Measurements from ENCODE around the gene HP.
"Not testable (repeated sequence)": the region's sequence is repeated elsewhere in the genome, so short reads cannot be mapped to it uniquely, and the experiment has no call there.

The HP gene

GRCh38 chr16:72054254-72054847 lies at the start of gene HP:
HP (plus strand) TSS chr16:72054505; CDS start chr16:72054653, 148 bp downstream.
- DNase-seq, result not testable (repeated sequence)

GRCh38 chr16:72008065-72008423 lies 46.3 kb upstream of the HP start:
- DNase-seq, result not testable (repeated sequence)

- DNase-seq, result peak; percentile 86
Observed at GRCh38 chr16:72008424-72009216, 45.7 kb upstream of the HP start, which contains the start of gene DHODH. DHODH (plus strand) TSS chr16:72008744; CDS start chr16:72008765, 21 bp downstream.

GRCh38 chr16:72009779-72010178 lies 44.5 kb upstream of the HP start:
- no peak for DNase-seq

- DNase-seq, result no peak
Observed at GRCh38 chr16:72012607-72013006, 41.7 kb upstream of the HP start.

- no peak for DNase-seq
Observed at GRCh38 chr16:72013389-72013788, 40.9 kb upstream of the HP start.

- DNase-seq, result no peak
Observed at GRCh38 chr16:72013888-72014581, 40.3 kb upstream of the HP start.

GRCh38 chr16:72014675-72015074 lies 39.6 kb upstream of the HP start:
- DNase-seq, result no peak

- DNase-seq, result no peak
Observed at GRCh38 chr16:72015124-72015523, 39.2 kb upstream of the HP start.

GRCh38 chr16:72018470-72018869 lies 35.8 kb upstream of the HP start:
- no peak for DNase-seq

GRCh38 chr16:72021043-72021442 lies 33.3 kb upstream of the HP start:
- no peak for DNase-seq

GRCh38 chr16:72022127-72022526 lies 32.2 kb upstream of the HP start:
- no peak for DNase-seq

GRCh38 chr16:72023962-72024361 lies 30.3 kb upstream of the HP start:
- no peak for DNase-seq

- DNase-seq, result no peak
Observed at GRCh38 chr16:72024862-72025382, 29.4 kb upstream of the HP start.

GRCh38 chr16:72025404-72026114 lies 28.7 kb upstream of the HP start:
- no peak for DNase-seq

- no peak for DNase-seq
Observed at GRCh38 chr16:72027669-72028378, 26.5 kb upstream of the HP start.

- no peak for DNase-seq
Observed at GRCh38 chr16:72029567-72030271, 24.6 kb upstream of the HP start.

- no peak for DNase-seq
Observed at GRCh38 chr16:72033437-72033836, 20.9 kb upstream of the HP start.

- DNase-seq, result no peak
Observed at GRCh38 chr16:72036098-72036497, 18.2 kb upstream of the HP start.

GRCh38 chr16:72042157-72042660 lies 12.1 kb upstream of the HP start:
- DNase-seq, result no peak

GRCh38 chr16:72043058-72043457 lies 11.2 kb upstream of the HP start:
- DNase-seq, result no peak

GRCh38 chr16:72043539-72043938 lies 10.8 kb upstream of the HP start:
- no peak for DNase-seq
